SU-DHL-6 (cell line): ENCODE measurements around the gene BICDL2.
A peak's percentile ranks its signal among the peaks of the same experiment; 100 is the strongest.

Experiments used
- H2AFZ ChIP-seq: fragments of 200-600 bp; sonication (generic); 2 replicates; pipeline ENCODE4 v1.6.1; 2014; ENCODE audit warnings: low read depth, mild to moderate bottlenecking, moderate library complexity, mixed read lengths, antibody characterized with exemption, low read length; ENCODE audit not compliant: severe bottlenecking
- H3F3A ChIP-seq: fragments of 200-600 bp; shearing (Covaris generic); 2 replicates; pipeline ENCODE4 v1.6.0; 2016; ENCODE audit warnings: antibody characterized with exemption, mild to moderate bottlenecking; ENCODE audit not compliant: insufficient read depth
- H3K27ac ChIP-seq: fragments of 200-600 bp; sonication (generic); 2 replicates; pipeline ENCODE4 v1.5.1; 2016; ENCODE audit warnings: low read depth, mild to moderate bottlenecking, low read length, moderate library complexity, mixed read lengths
- H3K27me3 ChIP-seq: fragments of 200-600 bp; sonication (generic), shearing (Covaris generic); 2 replicates; pipeline ENCODE4 v1.6.0; 2014; ENCODE audit warnings: mild to moderate bottlenecking, low read length
- H3K36me3 ChIP-seq: fragments of 200-600 bp; sonication (generic); 2 replicates; pipeline ENCODE4 v1.6.1; 2014; ENCODE audit warnings: mild to moderate bottlenecking, low read length, mixed read lengths
- H3K4me2 ChIP-seq: fragments of 300-600, 200-600 bp; shearing (Covaris generic), sonication (generic); 2 replicates; pipeline ENCODE4 v1.6.0; 2014; ENCODE audit warnings: low read length, low read depth, mild to moderate bottlenecking; ENCODE audit not compliant: poor library complexity, severe bottlenecking
- H3K4me3 ChIP-seq: fragments of 200-600 bp; sonication (generic); 2 replicates; pipeline ENCODE4 v1.5.1; 2014; ENCODE audit warnings: antibody characterized with exemption, low read length, mild to moderate bottlenecking, mixed read lengths; ENCODE audit not compliant: insufficient read depth, poor library complexity, severe bottlenecking
- H3K79me2 ChIP-seq: fragments of 200-600 bp; sonication (generic); 2 replicates; pipeline ENCODE4 v1.6.1; 2014; ENCODE audit warnings: mild to moderate bottlenecking, low read length, moderate library complexity; ENCODE audit not compliant: insufficient read depth
- H3K9ac ChIP-seq: fragments of 200-600 bp; sonication (generic); 2 replicates; pipeline ENCODE4 v1.7.0; 2014; ENCODE audit warnings: mild to moderate bottlenecking, low read length
- H3K9me2 ChIP-seq: fragments of 200-600 bp; sonication (generic); replicated peaks from 2 replicates; pipeline ENCODE4 v1.6.1; 2014; ENCODE audit warnings: low read length; ENCODE audit not compliant: insufficient read depth
- H3K9me3 ChIP-seq: fragments of 200-600 bp; sonication (generic); 2 replicates; pipeline ENCODE4 v1.6.1; 2014; ENCODE audit warnings: low read length, mixed read lengths; ENCODE audit not compliant: insufficient read depth
- H4K20me1 ChIP-seq: fragments of 200-600 bp; sonication (generic); 2 replicates; pipeline ENCODE4 v1.6.1; 2014; ENCODE audit warnings: low read depth, mild to moderate bottlenecking, antibody characterized with exemption, low read length, moderate library complexity, mixed read lengths
- CTCF ChIP-seq: fragments of 200-600 bp; sonication (generic); IDR thresholded peaks from one replicate; pipeline ENCODE4 v1.5.1; 2017; ENCODE audit warnings: antibody characterized with exemption, mild to moderate bottlenecking, low read length, moderate library complexity; ENCODE audit not compliant: insufficient read depth, poor library complexity, severe bottlenecking
- EZH2phosphoT487 ChIP-seq: fragments of 200-600 bp; sonication (generic), shearing (Covaris generic); conservative IDR thresholded peaks from 2 replicates; pipeline ENCODE4 v1.6.1; 2018; ENCODE audit warnings: mild to moderate bottlenecking, antibody characterized with exemption, low read length, moderate library complexity, mixed read lengths

Gene BICDL2

GRCh38 chr16:3049921-3050481, 13.3 kb upstream of the BICDL2 start:
- H3K9me2 ChIP-seq: no peaks in the 10 kb centered on the region
- no peaks in the 10 kb centered on the region for H3K9me3 ChIP-seq
- H3F3A ChIP-seq: no peaks in the 10 kb centered on the region
- no peak overlapping the region for H3K4me3 ChIP-seq
- no peaks in the 10 kb centered on the region for H4K20me1 ChIP-seq
- no peaks in the 10 kb centered on the region for H3K27me3 ChIP-seq
- no peaks in the 10 kb centered on the region for H3K36me3 ChIP-seq
- H3K4me2 ChIP-seq: no peak overlapping the region
- TF ChIP-seq CTCF: no peak
- TF ChIP-seq EZH2phosphoT487: no peak
- H3K79me2 ChIP-seq: no peaks in the 10 kb centered on the region
- no peak overlapping the region for H3K27ac ChIP-seq
- H2AFZ ChIP-seq: no peak overlapping the region
- no peak overlapping the region for H3K9ac ChIP-seq

GRCh38 chr16:3047387-3047720, 10.6 kb upstream of the BICDL2 start:
- Histone ChIP-seq H3K79me2 (no peaks in the 10 kb centered on the region), H2AFZ (no peak overlapping the region), H3K9me2 (no peaks in the 10 kb centered on the region), H3K36me3 (no peaks in the 10 kb centered on the region), H3K4me2 (no peak overlapping the region), H3K4me3 (no peak overlapping the region), H4K20me1 (no peaks in the 10 kb centered on the region), H3K27me3 (no peaks in the 10 kb centered on the region), H3F3A (no peaks in the 10 kb centered on the region), H3K9me3 (no peaks in the 10 kb centered on the region), H3K9ac (no peak overlapping the region), H3K27ac (no peak overlapping the region)
- TF ChIP-seq CTCF (no peak), EZH2phosphoT487 (no peak)

GRCh38 chr16:3046641-3047386, 10.1 kb upstream of the BICDL2 start:
- Histone ChIP-seq H3K27ac (no peak overlapping the region), H3K9ac (no peak overlapping the region), H3K27me3 (no peaks in the 10 kb centered on the region), H3K4me2 (peak overlapping the region; percentile 49), H4K20me1 (no peaks in the 10 kb centered on the region), H2AFZ (no peak overlapping the region), H3K9me3 (no peaks in the 10 kb centered on the region), H3K9me2 (no peaks in the 10 kb centered on the region), H3K36me3 (no peaks in the 10 kb centered on the region), H3K4me3 (no peak overlapping the region), H3F3A (no peaks in the 10 kb centered on the region), H3K79me2 (no peaks in the 10 kb centered on the region)
- TF ChIP-seq EZH2phosphoT487 (no peak), CTCF (no peak)
